Neural progenitor cell (in vitro differentiated cells): Measurements from ENCODE around the gene TUBA4B. TPM values are rescaled to one million over a fixed set of nuclear protein-coding genes. Genes with fewer than 3 reads are reported as not detected.

ENCODE experiments used
- DNase-seq: peaks from one replicate; pipeline ENCODE4 v3.0.0-alpha.2; 2016; ENCODE audit warnings: low spot score
- H2AFZ ChIP-seq: fragments of 200-600 bp; sonication (generic); replicated peaks from 2 replicates; pipeline ENCODE4 v1.6.1; 2016; ENCODE audit warnings: antibody characterized with exemption
- H3F3A ChIP-seq: fragments of 200-600 bp; sonication (generic); 2 replicates; pipeline ENCODE4 v1.6.1; 2016; ENCODE audit warnings: antibody characterized with exemption, low read depth
- H3K27ac ChIP-seq: fragments of 200-600 bp; sonication (generic); 2 replicates; pipeline ENCODE4 v1.5.1; 2016; ENCODE audit warnings: mild to moderate bottlenecking
- H3K27me3 ChIP-seq: fragments of 200-600 bp; sonication (generic); 2 replicates; pipeline ENCODE4 v1.6.1; 2016; ENCODE audit warnings: mild to moderate bottlenecking, moderate library complexity
- H3K36me3 ChIP-seq: fragments of 200-600 bp; sonication (generic); 2 replicates; pipeline ENCODE4 v1.5.1; 2016
- H3K4me1 ChIP-seq: fragments of 200-600 bp; sonication (generic); 2 replicates; pipeline ENCODE4 v1.6.1; 2016; ENCODE audit warnings: mixed run types
- H3K4me2 ChIP-seq: fragments of 200-600 bp; sonication (generic); 2 replicates; pipeline ENCODE4 v1.6.1; 2016
- H3K4me3 ChIP-seq: fragments of 200-600 bp; sonication (generic); 2 replicates; pipeline ENCODE4 v1.5.1; 2016
- H3K79me2 ChIP-seq: fragments of 200-600 bp; sonication (generic); 2 replicates; pipeline ENCODE4 v1.6.1; 2016; ENCODE audit warnings: low read depth
- H3K9ac ChIP-seq: fragments of 200-600 bp; sonication (generic); 2 replicates; pipeline ENCODE4 v1.6.1; 2016
- H3K9me3 ChIP-seq: fragments of 200-600 bp; sonication (generic); 2 replicates; pipeline ENCODE4 v1.5.1; 2016; ENCODE audit warnings: low read depth
- H4K20me1 ChIP-seq: fragments of 200-600 bp; sonication (generic); 2 replicates; pipeline ENCODE4 v1.6.1; 2016; ENCODE audit warnings: low read depth
- H3K27ac Mint-ChIP-seq: 3 replicates; pipeline ENCODE4 v1.8.0; 2021; ENCODE audit warnings: mixed read lengths
- H3K27me3 Mint-ChIP-seq: 2 replicates; pipeline ENCODE4 v1.8.0; 2022; ENCODE audit warnings: low read depth, mild to moderate bottlenecking, inconsistent platforms, moderate library complexity, mixed read lengths; ENCODE audit not compliant: insufficient read depth
- H3K36me3 Mint-ChIP-seq: 3 replicates; pipeline ENCODE4 v1.8.0; 2021; ENCODE audit warnings: mixed read lengths
- H3K4me1 Mint-ChIP-seq: 3 replicates; pipeline ENCODE4 v1.8.0; 2021; ENCODE audit warnings: mixed read lengths
- H3K4me3 Mint-ChIP-seq: 3 replicates; pipeline ENCODE4 v1.8.0; 2021; ENCODE audit warnings: mild to moderate bottlenecking, moderate library complexity, mixed read lengths
- H3K9me3 Mint-ChIP-seq: 3 replicates; pipeline ENCODE4 v1.8.0; 2020; ENCODE audit warnings: mixed read lengths
- CTCF ChIP-seq: fragments of 200-600 bp; sonication (generic); IDR thresholded peaks from 2 replicates; pipeline ENCODE4 v1.5.1; 2017; ENCODE audit warnings: antibody characterized with exemption, mild to moderate bottlenecking
- EZH2 ChIP-seq: fragments of 200-600 bp; sonication (generic); IDR thresholded peaks from 2 replicates; pipeline ENCODE4 v1.6.1; 2017; ENCODE audit warnings: antibody characterized with exemption, mild to moderate bottlenecking, moderate library complexity
- EZH2phosphoT487 ChIP-seq: fragments of 200-600 bp; sonication (generic); IDR thresholded peaks from 2 replicates; pipeline ENCODE4 v1.6.1; 2017; ENCODE audit warnings: antibody characterized with exemption
- total RNA-seq: library from RNA; depleted of rRNA; stranded (reverse); fragments of >200 nt; gene quantifications from 2 replicates; pipeline ENCODE4 v1.2.3, GENCODE V29; 2015; ENCODE audit warnings: low replicate concordance

TUBA4B gene
- total RNA-seq, 1 donor from 2014 or later = not detected

DNA sequence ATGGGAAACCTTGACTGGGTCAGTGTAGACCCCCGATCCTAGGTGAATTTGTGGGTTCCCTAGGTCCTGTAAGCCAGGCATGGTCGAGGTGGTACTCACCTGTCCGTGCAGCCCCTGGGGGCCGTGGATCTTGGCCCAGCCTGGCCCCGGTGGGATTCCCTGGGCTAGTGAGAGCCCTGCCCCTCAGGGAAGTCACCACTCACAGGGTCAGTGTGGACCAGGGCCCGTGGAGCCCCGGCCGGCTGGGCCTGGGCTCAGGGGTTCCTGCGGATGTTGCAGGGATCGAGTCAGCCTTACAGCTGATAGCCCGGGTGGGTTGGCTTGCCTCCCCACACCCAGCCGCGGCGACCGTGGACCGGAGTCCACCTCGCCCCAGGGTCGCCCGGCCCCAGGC is 24.1 kb upstream of the TUBA4B start:
- H3K27me3 ChIP-seq = no peaks in the 10 kb centered on the region
- TF ChIP-seq EZH2 (no peak), EZH2phosphoT487 (no peak), CTCF (no peak)
- H3K4me1 ChIP-seq = peaks cover 12% of the 10 kb centered on the region
- peak overlapping the region; percentile 84 for H3K4me3 Mint-ChIP-seq
- peaks cover 11% of the 10 kb centered on the region for H3F3A ChIP-seq
- peaks cover 18% of the 10 kb centered on the region for H3K36me3 Mint-ChIP-seq
- H3K4me1 Mint-ChIP-seq = peaks cover 26% of the 10 kb centered on the region
- H3K27me3 Mint-ChIP-seq = no peaks in the 10 kb centered on the region
- H3K36me3 ChIP-seq = no peaks in the 10 kb centered on the region
- no peaks in the 10 kb centered on the region for H3K9me3 Mint-ChIP-seq
- peak overlapping the region; percentile 95 for H3K4me2 ChIP-seq
- H2AFZ ChIP-seq = peak overlapping the region; percentile 90
- H3K9me3 ChIP-seq = no peaks in the 10 kb centered on the region
- no peak for DNase-seq
- no peak overlapping the region for H3K27ac ChIP-seq
- H3K4me3 ChIP-seq = peak overlapping the region; percentile 76
- peaks cover 37% of the 10 kb centered on the region for H3K79me2 ChIP-seq
- H3K27ac Mint-ChIP-seq = no peak overlapping the region
- H3K9ac ChIP-seq = peak overlapping the region; percentile 61
- peaks cover 4% of the 10 kb centered on the region for H4K20me1 ChIP-seq

DNA sequence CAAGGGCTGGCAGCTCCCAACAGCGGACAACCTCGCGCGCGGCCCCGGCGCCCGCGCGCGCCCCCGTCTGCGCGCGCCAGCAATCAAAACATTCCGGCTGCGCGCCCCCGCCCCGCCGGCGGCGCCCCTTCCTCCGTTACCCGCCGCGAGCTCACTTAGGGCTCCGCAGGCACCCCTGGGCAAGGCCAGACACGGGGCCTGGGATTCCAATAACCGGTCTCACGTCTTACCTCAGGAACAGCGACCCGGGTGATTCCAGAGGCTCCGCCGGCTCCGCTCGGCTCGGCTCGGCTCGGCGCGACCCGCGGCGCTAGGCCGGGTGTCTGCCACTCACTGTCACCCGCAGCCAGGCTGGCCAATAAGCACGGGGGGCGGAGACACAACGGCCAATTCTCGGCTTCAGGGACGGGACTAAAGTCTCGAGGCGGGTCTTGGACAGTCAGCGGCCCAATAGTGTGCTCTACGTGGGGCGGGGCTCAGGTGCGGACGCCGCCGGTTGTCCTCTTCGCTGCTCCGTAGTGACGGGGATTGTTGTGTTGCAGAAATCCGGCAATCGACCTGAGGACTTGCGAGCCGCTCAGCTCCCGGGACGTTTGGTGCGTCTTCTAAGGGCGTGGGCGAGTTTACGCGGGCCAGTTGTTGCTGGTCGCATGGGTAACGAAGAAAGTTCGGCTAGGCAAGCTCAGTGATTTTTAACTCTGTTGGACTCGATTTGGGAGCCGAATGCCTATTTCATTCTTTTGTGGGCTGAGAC is 23.6 kb upstream of the TUBA4B start, which contains the start of the genes ANKZF1 and ATG9A:
TSS of gene ANKZF1 (plus strand) at position 502 of the 754 bp plus-strand sequence. CDS start 452 bp downstream, outside the sequence.
TSS of gene ATG9A (minus strand) at position 332 of the 754 bp plus-strand sequence. CDS start 1,612 bp downstream, outside the sequence.
- Histone ChIP-seq H3K4me1 (peaks cover 12% of the 10 kb centered on the region), H2AFZ (peak within 1 kb of the TSS; percentile 90), H3K27me3 (no peaks in the 10 kb centered on the region), H3K27ac (peak within 1 kb of the TSS; percentile 32), H3K4me3 (peak within 1 kb of the TSS; percentile 76), H3K4me2 (peak within 1 kb of the TSS; percentile 95), H3K36me3 (no peaks in the 10 kb centered on the region), H3K79me2 (peaks cover 37% of the 10 kb centered on the region), H3K9me3 (no peaks in the 10 kb centered on the region), H3K9ac (peak within 1 kb of the TSS; percentile 61), H3F3A (peaks cover 11% of the 10 kb centered on the region), H4K20me1 (peaks cover 4% of the 10 kb centered on the region)
- Mint-ChIP-seq H3K9me3 (no peaks in the 10 kb centered on the region), H3K27me3 (no peaks in the 10 kb centered on the region), H3K4me1 (peaks cover 26% of the 10 kb centered on the region), H3K27ac (peak within 1 kb of the TSS; percentile 59), H3K36me3 (peaks cover 20% of the 10 kb centered on the region), H3K4me3 (peak within 1 kb of the TSS; percentile 97)
- TF ChIP-seq EZH2 = no peak
- no peak for TF ChIP-seq CTCF
- TF ChIP-seq EZH2phosphoT487 = peak; percentile 54
- DNase-seq = peak; percentile 100

DNA sequence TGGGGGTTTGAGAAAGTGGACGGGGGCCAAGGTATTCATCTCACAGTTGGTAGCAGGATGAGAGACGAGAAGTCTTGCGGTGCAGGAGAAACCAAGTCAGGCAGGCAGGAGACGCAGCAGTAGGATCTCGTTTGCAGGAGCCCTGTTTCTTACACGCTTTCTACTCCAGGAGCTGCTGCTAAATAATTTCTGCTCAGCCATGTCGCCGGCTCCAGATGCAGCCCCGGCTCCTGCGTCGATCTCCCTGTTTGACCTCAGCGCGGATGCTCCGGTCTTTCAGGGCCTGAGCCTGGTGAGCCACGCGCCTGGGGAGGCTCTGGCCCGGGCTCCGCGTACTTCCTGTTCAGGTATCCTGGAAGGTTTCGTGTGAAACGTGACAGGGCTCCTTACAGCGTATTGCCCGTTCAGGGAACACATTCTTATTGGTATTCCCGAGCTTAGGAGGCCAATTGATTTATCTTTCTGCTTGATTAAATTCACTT is 22.9 kb upstream of the TUBA4B start:
- H3K9me3 ChIP-seq = no peaks in the 10 kb centered on the region
- Mint-ChIP-seq H3K36me3 (peaks cover 18% of the 10 kb centered on the region), H3K27me3 (no peaks in the 10 kb centered on the region), H3K4me1 (peaks cover 26% of the 10 kb centered on the region), H3K9me3 (no peaks in the 10 kb centered on the region), H3K27ac (peak overlapping the region; percentile 59), H3K4me3 (peak overlapping the region; percentile 97)
- H2AFZ ChIP-seq = peak overlapping the region; percentile 27
- H4K20me1 ChIP-seq = peaks cover 4% of the 10 kb centered on the region
- TF ChIP-seq CTCF (no peak), EZH2 (no peak), EZH2phosphoT487 (no peak)
- H3K4me2 ChIP-seq = peak overlapping the region; percentile 91
- peak; percentile 68 for DNase-seq
- H3K4me3 ChIP-seq = peak overlapping the region; percentile 76
- peak overlapping the region; percentile 32 for H3K27ac ChIP-seq
- H3K27me3 ChIP-seq = no peaks in the 10 kb centered on the region
- H3K9ac ChIP-seq = peak overlapping the region; percentile 48
- H3K36me3 ChIP-seq = no peaks in the 10 kb centered on the region
- H3K79me2 ChIP-seq = peaks cover 37% of the 10 kb centered on the region
- peaks cover 11% of the 10 kb centered on the region for H3F3A ChIP-seq
- H3K4me1 ChIP-seq = peaks cover 12% of the 10 kb centered on the region
